HG03139 (cell line): ENCODE data around the gene SMIM35.

Source experiments
- ATAC-seq: cut with Tn5 transposase; IDR thresholded peaks from one replicate; pipeline ENCODE4 v1.9.1; 2021; ENCODE audit not compliant: unreplicated experiment

SMIM35 gene

DNA sequence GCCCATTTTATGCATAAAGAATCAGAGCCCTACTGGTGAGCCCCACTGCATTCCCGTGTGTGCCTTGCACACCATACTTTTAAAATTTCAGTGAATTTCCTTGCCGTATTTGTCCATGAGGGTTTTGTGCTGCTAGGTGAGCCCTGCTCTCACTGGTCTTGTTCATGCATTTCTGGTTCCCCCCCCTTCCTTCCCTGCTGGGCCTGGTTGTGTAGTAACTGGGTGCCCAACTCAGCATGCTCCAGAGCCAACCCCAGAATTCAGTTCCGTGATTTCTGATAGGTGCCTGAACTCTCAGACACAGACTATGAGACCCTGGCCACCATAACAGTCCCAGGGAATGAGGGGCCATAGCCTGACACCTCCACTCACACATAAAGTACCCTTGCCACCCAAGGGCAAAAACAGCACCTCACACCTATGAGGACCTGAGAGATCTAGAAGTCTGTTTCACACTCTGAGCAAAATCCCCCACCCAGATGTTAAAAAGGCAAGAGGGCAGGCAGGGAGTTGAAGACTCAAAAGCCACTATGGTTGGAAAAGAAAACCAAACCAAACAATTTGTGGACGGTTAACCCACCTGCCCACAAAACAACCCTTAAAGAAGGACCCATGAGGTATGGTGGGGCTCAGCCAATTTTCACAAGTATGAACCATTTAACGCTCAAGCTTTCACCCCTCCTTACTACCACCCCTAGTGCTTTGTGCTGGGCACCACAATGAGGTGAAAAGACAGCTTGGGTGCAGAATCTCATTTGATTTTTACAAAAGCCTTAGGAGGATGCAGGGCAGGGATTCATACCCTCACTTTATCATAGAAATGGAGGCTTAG is 117.4 kb downstream of the SMIM35 start:
- ATAC-seq = no peak

DNA sequence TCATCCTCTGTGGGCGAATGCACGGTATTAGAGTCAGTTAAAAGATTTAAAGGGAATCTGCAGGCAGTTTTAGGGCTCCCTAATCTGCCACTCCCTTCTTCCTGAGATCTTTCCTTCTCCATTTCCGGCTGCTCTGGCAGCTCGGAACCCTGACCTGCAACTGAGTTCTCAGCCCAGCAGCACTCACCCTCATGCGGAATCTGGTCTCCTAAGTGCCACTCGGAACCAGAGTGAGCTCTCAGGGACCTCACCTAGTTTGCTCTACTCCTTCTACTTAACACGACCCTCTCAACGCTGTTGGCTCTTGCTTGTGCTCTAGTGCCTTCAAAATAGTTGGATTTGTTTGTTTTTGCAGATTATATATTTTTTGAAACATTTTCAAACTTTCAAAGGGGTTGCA is 119.9 kb downstream of the SMIM35 start:
- ATAC-seq = no peak

- ATAC-seq = no peak
These were observed 123.9 kb downstream of the SMIM35 start for GRCh38 chr11:117962826-117963225.

DNA sequence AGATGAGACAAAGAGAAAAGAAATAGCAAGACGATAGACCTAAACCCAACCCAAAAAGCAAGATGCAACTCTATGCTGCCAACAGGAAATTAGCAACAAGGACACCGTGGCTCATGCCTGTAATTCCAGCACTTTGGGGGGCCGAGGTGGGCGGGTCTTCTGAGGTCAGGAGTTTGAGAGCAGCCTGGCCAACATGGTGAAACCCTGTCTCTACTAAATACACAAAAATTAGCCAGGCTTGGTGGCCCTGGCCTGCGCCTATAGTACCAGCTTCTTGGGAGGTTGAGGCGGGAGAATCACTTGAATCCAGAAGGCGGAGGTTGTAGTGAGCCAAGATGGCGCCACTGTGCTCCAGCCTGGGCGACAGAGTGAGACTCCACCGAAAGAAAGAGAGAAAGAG is 124.9 kb downstream of the SMIM35 start:
- ATAC-seq = no peak

DNA sequence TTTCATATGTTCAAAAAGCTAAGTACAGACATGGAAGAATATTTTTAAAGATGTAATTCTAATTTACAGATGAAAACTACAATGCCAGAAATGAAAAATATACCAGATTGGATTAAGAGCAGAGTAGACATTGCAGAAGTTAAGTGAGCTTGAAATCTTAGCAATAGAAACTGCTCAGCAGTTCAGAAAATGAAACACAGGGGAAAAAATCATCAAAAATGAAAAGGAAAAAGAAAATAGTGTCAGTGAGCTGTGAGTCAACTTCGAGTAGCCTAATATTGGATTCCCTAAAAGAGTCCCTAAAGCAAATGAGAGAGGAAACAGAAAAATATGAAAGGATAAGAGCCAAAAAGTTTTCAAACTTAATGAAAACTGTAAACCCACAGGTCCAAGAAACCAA is 126.4 kb downstream of the SMIM35 start:
- no peak for ATAC-seq

DNA sequence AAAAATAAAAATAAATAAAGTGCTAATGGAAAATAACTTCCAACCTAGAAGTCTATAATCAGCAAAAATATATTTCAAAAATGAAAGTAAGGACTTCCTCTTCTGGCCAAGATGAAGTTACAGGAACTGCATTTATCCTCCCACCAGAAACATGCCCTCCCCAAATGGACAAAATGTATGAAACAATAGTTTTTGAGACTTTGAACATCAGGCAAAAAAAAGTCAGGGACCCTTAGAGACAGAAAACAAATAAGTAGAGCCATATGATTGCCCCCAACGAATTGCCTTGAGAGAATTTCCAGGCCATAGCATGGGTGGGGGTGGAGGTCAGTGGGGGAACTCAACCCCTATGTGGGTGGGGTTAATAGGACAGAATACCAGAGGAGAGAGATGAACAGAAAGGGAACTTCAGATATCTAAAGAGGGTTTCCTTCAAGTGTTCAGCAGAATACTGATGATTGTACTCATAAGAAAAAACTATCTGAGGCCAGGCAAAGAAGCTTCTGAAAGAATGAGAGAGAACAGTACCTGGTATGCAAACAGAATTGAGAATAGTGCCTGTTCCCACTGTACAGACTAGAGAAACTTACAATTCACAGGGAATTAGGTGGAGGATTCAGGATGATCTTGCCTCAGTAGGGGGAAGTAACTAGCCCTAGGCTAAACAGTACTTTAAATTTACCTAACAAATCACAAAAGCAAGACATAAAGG is 127.2 kb downstream of the SMIM35 start:
- no peak for ATAC-seq

GRCh38 chr11:117958949-117959348 is 127.8 kb downstream of the SMIM35 start:
- no peak for ATAC-seq
